Heart right ventricle (tissue), 16 donors: Measurements from ENCODE around the gene MCF2. TPM values are rescaled to one million over a fixed set of nuclear protein-coding genes. Genes with fewer than 3 reads are reported as not detected.

Experiments
- ATAC-seq, 8 donors: fragments of 200-7000 bp; cut with Tn5 transposase; one replicate each; pipeline ENCODE4 v1.9.1; 2020; ENCODE audit warnings: mild to moderate bottlenecking in 8 of 8, moderate library complexity in 8 of 8, moderate number of reproducible peaks in 1 of 8
- DNase-seq, 2 donors: peaks; one replicate each; pipeline ENCODE4 v3.0.0-alpha.2; 2020
- H3K27ac ChIP-seq, 10 donors: fragments of 200-600 bp; sonication (generic) in 2 of 10; one replicate each; pipeline versions ENCODE4 v1.5.0 to v1.8.0; 2020 to 2022; ENCODE audit warnings: mild to moderate bottlenecking in 3 of 10
- H3K27me3 ChIP-seq, 7 donors: fragments of 200-600 bp; one replicate each; pipeline ENCODE4 v1.8.0; 2021 to 2022; ENCODE audit warnings: mild to moderate bottlenecking in 2 of 7
- H3K36me3 ChIP-seq, 9 donors: fragments of 200-600 bp; sonication (generic) in 1 of 9; one replicate each; pipeline versions ENCODE4 v1.5.0 to v1.8.0; 2020 to 2022; ENCODE audit warnings: mild to moderate bottlenecking in 2 of 9
- H3K4me1 ChIP-seq, 9 donors: fragments of 200-600 bp; sonication (generic) in 1 of 9; one replicate each; pipeline versions ENCODE4 v1.5.0 to v1.8.0; 2020 to 2022; ENCODE audit warnings: mild to moderate bottlenecking in 4 of 9
- H3K4me3 ChIP-seq, 10 donors: fragments of 200-600 bp; sonication (generic) in 2 of 10; one replicate each; pipeline versions ENCODE4 v1.5.0 to v1.8.0; 2020 to 2022; ENCODE audit warnings: mild to moderate bottlenecking in 7 of 10, moderate library complexity in 2 of 10
- H3K9me3 ChIP-seq, 11 donors: fragments of 200-600 bp in 10 of 11; sonication (generic) in 2 of 11; one replicate each; pipeline versions ENCODE4 v1.5.0 to v1.8.0; 2013 to 2022; ENCODE audit warnings: mild to moderate bottlenecking in 2 of 11, control low read depth in 1 of 11, moderate library complexity in 1 of 11
- WGBS, 2 donors: extraction: QIAGEN DNeasy Blood & Tissue Kit; methylation state at CpG; one replicate each; pipeline ENCODE4 v1.1.7; 2013; ENCODE audit warnings: inconsistent platforms in 1 of 2; 5-methylcytosine and 5-hydroxymethylcytosine counted together
- intact Hi-C, 10 donors: fragments of 100-400 bp; cut with DNase I; formaldehyde crosslinking; loops; one replicate each; pipeline versions ENCODE4 v1.11.1 to v1.14.2; 2022
- polyA plus RNA-seq, 2 donors: library from polyadenylated mRNA; stranded (reverse); fragments of 200-250 nt; gene quantifications; one replicate each; pipeline ENCODE4 v1.2.3, GENCODE V29; 2013
- total RNA-seq, 10 donors: library from RNA; stranded (reverse); fragmentation: NEBNext Ultra II Directional in 3 of 10; extraction: Animal tissue kit (Norgen Biotek cat#: 25700) in 3 of 10; gene quantifications; one replicate each; pipeline versions ENCODE4 v1.2.1 to v1.2.4, GENCODE V29; 2021 to 2023
- TF ChIP-seq, protein P1 (sequence below), 9 donors: fragments of 200-600 bp; sonication (generic) in 2 of 9; IDR thresholded peaks; one replicate each; pipeline versions ENCODE4 v1.5.0 to v1.8.0; 2021 to 2022; ENCODE audit warnings: antibody characterized with exemption in 9 of 9, mild to moderate bottlenecking in 5 of 9, moderate library complexity in 1 of 9
- donor health status: Arrhythmogenic right ventricular cardiomyopathy.
- donor health status: ischemic (EF 13 %, LVEDD 7.1; RV severe dilation, severe dysfunction).
- donor health status: healthy with polysubstance abuse.
- donor health status: DM: no; HTN: yes; CAD: no.
- donor health status: DM: no; HTN: no; CAD: no.
- donor health status: ischemic (EF 25% LVEDD 6.9; RV normal size, moderate dysfunction).
- donor health status: ischemic (EF 25% LVEDD 5.7; RV mildly dilated, moderate dysfunction).
- donor health status: healthy.
- donor health status: DM: yes; HTN: yes; CAD: no.
- donor health status: Ischemic cardiomyopathy.
- donor health status: ischemic (EF 35%, LVEDD 5.7; RV mildly dilated, moderate dysfunction).
- donor health status: nonischemic (EF 11% LVEDD 7.7; RV severe dilation, severe dysfunction).
- donor health status: DM: yes; HTN: yes; CAD: no.
- donor health status: PGD.
- donor health status: ischemic (EF 29% LVEDD 5.4; RV normal size, mild dysfunction).
- donor health status: nonischemic (EF 23%, LVEDD 6.1; RV moderate dilation, normal function).

Gene MCF2
- total and polyA plus RNA-seq, 12 donors: 0.03 to 4.5 (median 0.51) TPM

DNA sequence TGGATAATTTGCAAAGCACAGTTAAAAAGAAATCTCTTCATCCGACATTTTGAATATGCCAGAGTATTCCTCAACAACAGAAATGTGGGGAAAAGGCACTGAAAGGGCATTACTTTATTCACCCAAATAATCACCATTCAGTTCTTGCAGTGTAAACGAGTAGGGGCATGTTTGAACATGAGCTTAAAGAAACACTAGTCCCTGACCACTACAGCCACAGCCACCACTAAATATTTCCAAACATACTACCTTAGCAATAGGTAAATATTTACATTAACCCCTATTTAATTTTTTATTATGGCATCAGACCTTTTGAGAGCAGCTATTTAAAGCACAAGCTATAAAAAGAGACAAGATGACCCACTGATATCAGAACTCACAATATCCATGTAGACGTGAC, 27.6 kb downstream of the MCF2 start:
- Histone ChIP-seq H3K4me3 (no peak overlapping the region), H3K27ac (no peak overlapping the region), H3K27me3 (no peaks in the 10 kb centered on the region), H3K36me3 (no peaks in the 10 kb centered on the region), H3K9me3 (peaks cover 0 to 7% (median 0%) of the 10 kb centered on the region in 11 donors), H3K4me1 (no peaks in the 10 kb centered on the region)
- WGBS, 2 donors: 57 to 70% methylated on average over 3 of the region's 3 CpGs
- ATAC-seq: no peak
- intact Hi-C loops: no loop called here
- TF ChIP-seq, protein P1, sequence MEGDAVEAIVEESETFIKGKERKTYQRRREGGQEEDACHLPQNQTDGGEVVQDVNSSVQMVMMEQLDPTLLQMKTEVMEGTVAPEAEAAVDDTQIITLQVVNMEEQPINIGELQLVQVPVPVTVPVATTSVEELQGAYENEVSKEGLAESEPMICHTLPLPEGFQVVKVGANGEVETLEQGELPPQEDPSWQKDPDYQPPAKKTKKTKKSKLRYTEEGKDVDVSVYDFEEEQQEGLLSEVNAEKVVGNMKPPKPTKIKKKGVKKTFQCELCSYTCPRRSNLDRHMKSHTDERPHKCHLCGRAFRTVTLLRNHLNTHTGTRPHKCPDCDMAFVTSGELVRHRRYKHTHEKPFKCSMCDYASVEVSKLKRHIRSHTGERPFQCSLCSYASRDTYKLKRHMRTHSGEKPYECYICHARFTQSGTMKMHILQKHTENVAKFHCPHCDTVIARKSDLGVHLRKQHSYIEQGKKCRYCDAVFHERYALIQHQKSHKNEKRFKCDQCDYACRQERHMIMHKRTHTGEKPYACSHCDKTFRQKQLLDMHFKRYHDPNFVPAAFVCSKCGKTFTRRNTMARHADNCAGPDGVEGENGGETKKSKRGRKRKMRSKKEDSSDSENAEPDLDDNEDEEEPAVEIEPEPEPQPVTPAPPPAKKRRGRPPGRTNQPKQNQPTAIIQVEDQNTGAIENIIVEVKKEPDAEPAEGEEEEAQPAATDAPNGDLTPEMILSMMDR (IDR thresholded peaks at IDR 0.05): no peak
- no peak for DNase-seq

DNA sequence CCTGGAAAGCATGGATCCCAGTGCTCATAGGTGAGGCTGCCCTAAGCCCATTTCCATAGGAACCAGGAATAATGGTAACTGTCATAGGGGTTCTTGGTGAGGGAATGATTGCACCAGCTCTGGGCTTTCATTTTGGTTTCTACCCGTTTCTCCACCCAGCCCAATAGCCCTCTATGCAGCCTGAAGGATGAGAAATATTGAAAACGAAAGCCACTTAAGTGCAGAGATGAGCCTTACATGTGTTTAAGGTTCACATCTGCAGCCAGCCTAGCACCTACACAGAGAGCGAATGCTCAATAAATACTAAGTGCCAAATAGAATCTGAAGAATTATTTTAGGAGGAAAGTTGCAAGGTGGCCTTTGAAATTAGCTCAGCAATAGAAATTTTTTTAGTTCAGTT, 60.4 kb downstream of the MCF2 start:
- DNase-seq: no peak
- 82 to 87% methylated on average over 3 of the region's 3 CpGs for WGBS, 2 donors

DNA sequence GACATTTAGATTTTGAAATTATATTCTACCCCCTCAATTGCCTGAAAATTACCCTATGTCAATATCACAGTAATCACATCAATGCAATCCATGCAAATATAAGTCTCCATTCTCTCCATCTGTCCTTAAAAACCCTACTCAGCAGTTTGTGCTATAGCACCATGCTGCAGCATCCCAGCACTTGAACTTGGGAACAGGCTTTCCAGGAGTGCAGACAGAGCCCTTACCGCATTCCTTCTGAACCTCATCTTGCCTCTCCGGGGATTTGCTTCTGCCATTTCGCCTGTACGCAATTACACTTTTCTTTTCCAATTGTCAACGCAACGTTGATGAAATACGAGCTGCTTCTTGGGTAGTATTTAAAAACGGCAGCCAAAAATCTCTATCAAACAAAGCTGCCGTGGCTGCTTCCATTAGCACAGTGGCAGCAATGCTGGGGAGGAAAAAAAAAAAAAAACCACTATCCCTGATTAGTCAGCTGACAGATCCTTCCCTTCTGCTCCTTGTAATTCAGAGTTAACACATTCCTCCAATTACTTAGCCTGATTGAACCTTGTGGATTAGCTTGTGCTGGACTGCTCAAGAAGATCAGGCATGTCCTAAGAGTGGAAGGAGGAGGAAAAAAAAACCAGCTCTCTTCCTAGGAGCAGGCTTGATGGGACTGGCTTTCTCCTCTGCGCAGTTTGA, 65.6 kb downstream of the MCF2 start:
- TF ChIP-seq, protein P1 (IDR thresholded peaks at IDR 0.05): no peak
- Histone ChIP-seq H3K36me3 (no peaks in the 10 kb centered on the region), H3K9me3 (no peaks in the 10 kb centered on the region), H3K27ac (no peak overlapping the region), H3K27me3 (peaks cover 0 to 14% (median 0%) of the 10 kb centered on the region in 7 donors), H3K4me3 (peak overlapping the region in 5 of 10 donors; percentile 3 to 33 (median 18)), H3K4me1 (no peaks in the 10 kb centered on the region)
- ATAC-seq (peak in 1 of 8 donors; percentile 25), DNase-seq (no peak)
- 11% methylated on average over 10 of the region's 10 CpGs for WGBS, 2 donors
- intact Hi-C loops: no loop called here

More for the DNA sequence above, 60.4 kb downstream of the MCF2 start:
- Histone ChIP-seq H3K9me3 (no peaks in the 10 kb centered on the region), H3K27ac (no peak overlapping the region), H3K4me3 (no peak overlapping the region), H3K27me3 (peaks cover 0 to 10% (median 0%) of the 10 kb centered on the region in 7 donors), H3K4me1 (no peaks in the 10 kb centered on the region), H3K36me3 (no peaks in the 10 kb centered on the region)
- TF ChIP-seq, protein P1 (IDR thresholded peaks at IDR 0.05): no peak
- intact Hi-C loops: no loop called here
- no peak for ATAC-seq

- H3K27me3 ChIP-seq: peaks cover 0 to 14% (median 0%) of the 10 kb centered on the region in 7 donors
- H3K4me1 ChIP-seq: no peaks in the 10 kb centered on the region
- ATAC-seq (no peak), DNase-seq (no peak)
- H3K36me3 ChIP-seq: no peaks in the 10 kb centered on the region
- no peak overlapping the region for H3K4me3 ChIP-seq
- intact Hi-C loops: no loop called here
- WGBS, 2 donors: 66 to 78% methylated on average over 2 of the region's 2 CpGs
- H3K27ac ChIP-seq: no peak overlapping the region
- no peaks in the 10 kb centered on the region for H3K9me3 ChIP-seq
- TF ChIP-seq, protein P1 (IDR thresholded peaks at IDR 0.05): no peak
Observed at GRCh38 chrX:139640259-139640658, 67.7 kb downstream of the MCF2 start.
